ENCODE results near the gene DDRGK1. TPM values are rescaled to one million over a fixed set of nuclear protein-coding genes. Genes with fewer than 3 reads are reported as not detected.
"Not testable (repeated sequence)": the region's sequence is repeated elsewhere in the genome, so short reads cannot be mapped to it uniquely, and the experiment has no call there.

DDRGK1 gene
- total RNA-seq, 1 donor from 2014 or later = 108 TPM

GRCh38 chr20:3157817-3158216, 46.7 kb downstream of the DDRGK1 start:
- Histone ChIP-seq H3K27me3 (no peaks in the 10 kb centered on the region), H3K9me3 (no peaks in the 10 kb centered on the region), H3K4me1 (peaks cover 35% of the 10 kb centered on the region), H3K36me3 (peaks cover 21% of the 10 kb centered on the region), H3K4me3 (peak overlapping the region; percentile 91), H3K27ac (no peak overlapping the region)
- TF ChIP-seq CTCF (IDR thresholded peaks at IDR 0.05) = no peak
- peak; percentile 23 for DNase-seq
- intact Hi-C loops (cut with DNase I) = no loop called here
- no peak for ATAC-seq

- DNase-seq = no peak
- intact Hi-C loops (cut with DNase I) = no loop called here
These were observed 47.5 kb downstream of the DDRGK1 start for GRCh38 chr20:3156811-3157619.

DNA sequence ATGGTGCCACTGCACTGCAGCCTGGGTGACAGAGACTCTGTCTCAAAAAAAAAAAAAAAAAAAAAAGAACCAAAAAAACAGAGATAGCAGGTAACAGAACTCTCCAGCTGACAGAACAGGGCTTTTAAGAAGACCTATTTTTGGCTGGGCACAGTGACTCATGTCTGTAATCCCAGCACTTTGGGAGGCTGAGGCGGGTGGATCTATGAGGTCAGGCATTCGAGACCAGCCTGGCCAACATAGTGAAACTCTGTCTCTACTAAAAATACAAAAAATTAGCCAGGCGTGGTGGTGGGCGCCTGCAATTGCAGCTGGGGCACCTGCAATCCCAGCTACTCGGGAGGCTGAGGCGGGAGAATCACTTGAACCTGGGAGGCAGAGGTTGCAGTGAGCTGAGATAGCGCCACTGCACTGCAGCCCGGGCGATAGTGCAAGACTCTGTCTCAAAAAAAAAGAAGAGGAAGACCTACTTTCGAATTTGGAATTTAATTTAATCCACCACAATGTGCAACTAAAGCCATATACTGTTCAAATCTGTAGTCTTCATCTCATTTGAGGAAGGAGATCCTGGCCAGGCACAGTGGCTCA, 52.3 kb downstream of the DDRGK1 start:
- Histone ChIP-seq H3K4me1 (peaks cover 26% of the 10 kb centered on the region), H3K36me3 (peaks cover 47% of the 10 kb centered on the region)
- DNase-seq; H3K27me3 ChIP-seq; ATAC-seq; H3K9me3 ChIP-seq; intact Hi-C loops (cut with DNase I); H3K4me3 ChIP-seq; H3K27ac ChIP-seq: not testable (repeated sequence)

More at GRCh38 chr20:3156811-3157619, 47.5 kb downstream of the DDRGK1 start:
- peaks cover 21% of the 10 kb centered on the region for H3K36me3 ChIP-seq
- no peaks in the 10 kb centered on the region for H3K9me3 ChIP-seq
- H3K27me3 ChIP-seq = no peaks in the 10 kb centered on the region
- peak overlapping the region; percentile 8 for H3K27ac ChIP-seq
- TF ChIP-seq CTCF (IDR thresholded peaks at IDR 0.05) = no peak
- ATAC-seq = peak; percentile 21
- H3K4me1 ChIP-seq = peaks cover 43% of the 10 kb centered on the region
- peak overlapping the region; percentile 91 for H3K4me3 ChIP-seq

DNA sequence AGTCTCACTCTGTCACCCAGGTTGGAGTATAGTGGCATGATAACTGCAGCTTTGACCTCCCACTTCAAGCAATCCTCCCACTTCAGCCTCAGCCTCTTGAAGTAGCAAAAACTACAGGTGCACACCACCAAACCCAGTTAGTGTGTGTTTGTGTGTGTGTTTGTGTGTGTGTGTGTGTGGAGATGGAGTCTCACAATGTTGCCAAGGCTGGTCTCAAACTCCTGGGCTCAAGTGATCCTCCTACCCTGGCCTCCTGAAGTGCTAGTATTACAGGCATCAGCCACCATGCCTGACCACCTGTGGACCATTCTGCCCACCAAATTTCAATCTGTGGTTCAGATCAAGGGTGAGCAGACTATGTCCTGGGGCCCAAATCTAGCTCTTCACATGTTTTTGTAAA, 53.6 kb downstream of the DDRGK1 start:
- Histone ChIP-seq H3K4me3 (no peak overlapping the region), H3K27me3 (no peaks in the 10 kb centered on the region), H3K27ac (no peak overlapping the region), H3K4me1 (peaks cover 15% of the 10 kb centered on the region), H3K9me3 (no peaks in the 10 kb centered on the region), H3K36me3 (peaks cover 52% of the 10 kb centered on the region)
- TF ChIP-seq CTCF (IDR thresholded peaks at IDR 0.05) = no peak
- ATAC-seq (no peak), DNase-seq (no peak)
- intact Hi-C loops (cut with DNase I) = no loop called here

- Histone ChIP-seq H3K9me3 (no peaks in the 10 kb centered on the region), H3K4me3 (no peak overlapping the region), H3K27ac (no peak overlapping the region), H3K4me1 (no peaks in the 10 kb centered on the region), H3K36me3 (peaks cover 32% of the 10 kb centered on the region), H3K27me3 (no peaks in the 10 kb centered on the region)
- DNase-seq (no peak), ATAC-seq (no peak)
- TF ChIP-seq CTCF (IDR thresholded peaks at IDR 0.05) = no peak
- intact Hi-C loops (cut with DNase I) = no loop called here
These were observed 57.6 kb downstream of the DDRGK1 start for GRCh38 chr20:3146732-3147341.

DNA sequence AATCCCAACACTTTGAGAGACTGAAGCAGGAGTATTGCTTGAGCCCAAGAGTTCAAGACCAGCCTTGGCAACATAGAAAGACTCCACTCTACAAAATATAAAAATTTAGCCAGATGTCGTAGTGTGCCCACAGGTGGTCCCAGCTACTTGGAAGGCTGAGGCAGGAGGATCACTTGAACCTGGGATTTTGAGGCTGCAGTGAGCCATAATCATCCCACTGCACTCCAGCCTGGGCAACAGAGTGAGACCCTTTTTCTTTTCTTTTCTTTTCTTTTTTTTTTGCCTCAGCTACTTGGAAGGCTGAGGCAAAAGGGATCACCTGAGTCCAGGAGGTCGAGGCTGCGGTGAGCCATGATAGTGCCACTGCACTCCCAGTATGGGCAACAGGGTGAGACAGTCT, 62.7 kb downstream of the DDRGK1 start:
- no peak for ATAC-seq

More for the DNA sequence above, 62.7 kb downstream of the DDRGK1 start:
- H3K9me3 ChIP-seq = no peaks in the 10 kb centered on the region
- peaks cover 2% of the 10 kb centered on the region for H3K36me3 ChIP-seq
- intact Hi-C loops (cut with DNase I) = no loop called here
- DNase-seq = no peak
- H3K4me3 ChIP-seq = no peak overlapping the region
- H3K27me3 ChIP-seq = no peaks in the 10 kb centered on the region
- no peak for TF ChIP-seq CTCF (IDR thresholded peaks at IDR 0.05)
- no peak overlapping the region for H3K27ac ChIP-seq
- H3K4me1 ChIP-seq = no peaks in the 10 kb centered on the region
